NCI-H1930 (cell line): ENCODE measurements around the gene CLCA1.
"Not testable (repeated sequence)": the region's sequence is repeated elsewhere in the genome, so short reads cannot be mapped to it uniquely, and the experiment has no call there.

Experiments
- DNase-seq, 2 experiments: peaks; one replicate each; lab custom pipeline; 2025; lab: John Stamatoyannopoulos, UW

The CLCA1 gene

DNA sequence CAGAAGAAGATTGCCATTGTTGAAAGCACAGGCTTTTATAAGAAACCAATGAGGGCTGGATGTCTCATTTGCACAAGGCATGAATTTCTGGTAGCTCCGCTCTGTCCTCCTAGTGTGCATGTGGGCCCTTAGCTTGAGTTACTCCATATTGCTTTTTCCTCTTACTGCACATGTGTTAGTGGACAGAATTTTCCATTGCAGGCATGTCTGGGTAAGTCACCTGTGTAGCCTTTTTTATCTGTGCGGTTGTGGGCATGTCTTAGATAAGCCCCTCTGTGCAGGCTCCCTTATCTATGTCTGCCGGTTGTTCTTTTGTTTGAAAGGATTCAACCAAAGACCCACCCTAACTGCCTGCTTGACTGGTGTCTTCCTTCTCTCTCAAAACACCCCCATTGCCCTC, 7.2 kb upstream of the CLCA1 start:
- DNase-seq, result no peak

GRCh38 chr1:86464819-86465218, 3.9 kb upstream of the CLCA1 start:
- DNase-seq, result no peak

- DNase-seq, result no peak
Measured at GRCh38 chr1:86466109-86466844, 2.5 kb upstream of the CLCA1 start.

- no peak for DNase-seq
Measured at GRCh38 chr1:86466986-86467385, 1.7 kb upstream of the CLCA1 start.

GRCh38 chr1:86470859-86471258, 2.1 kb downstream of the CLCA1 start:
- no peak for DNase-seq

DNA sequence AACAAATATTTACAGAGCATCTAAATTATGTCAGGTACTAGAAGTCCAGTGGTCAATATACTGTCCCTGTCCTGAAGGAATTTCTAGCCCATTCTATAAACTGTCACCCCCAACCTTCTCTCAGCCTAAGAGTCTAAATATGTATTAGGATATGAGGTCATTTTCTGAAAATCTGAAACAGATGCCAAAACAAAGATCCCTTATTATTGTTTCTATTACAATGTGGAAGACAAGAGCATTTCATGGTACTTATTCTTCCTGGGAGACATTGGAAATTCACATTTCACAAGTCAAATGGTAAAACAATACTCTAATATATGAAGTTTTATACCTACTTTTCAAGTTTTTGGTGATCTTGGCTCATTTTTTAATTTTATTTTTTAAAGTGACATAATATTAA, 2.6 kb downstream of the CLCA1 start:
- no peak for DNase-seq

GRCh38 chr1:86472152-86472551, 3.4 kb downstream of the CLCA1 start:
- DNase-seq, result no peak

DNA sequence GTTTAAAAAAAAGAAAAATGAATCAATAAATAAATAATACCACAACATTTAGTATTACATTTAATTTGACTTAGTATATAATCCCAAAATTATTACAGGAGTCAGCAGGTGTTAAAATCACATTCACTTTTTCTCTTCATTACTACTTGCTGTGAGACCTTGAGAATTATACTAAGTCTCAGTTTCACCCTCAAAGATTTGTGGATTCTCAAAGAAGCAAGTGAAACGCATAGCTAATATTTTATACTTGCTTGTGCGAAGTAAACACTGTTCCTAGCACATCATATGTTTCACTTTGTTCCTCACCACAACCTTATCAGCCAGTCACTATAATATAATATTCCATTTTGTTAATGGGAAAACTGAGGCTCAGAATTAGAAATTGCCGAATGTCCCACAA, 4.0 kb downstream of the CLCA1 start:
- no peak for DNase-seq

DNA sequence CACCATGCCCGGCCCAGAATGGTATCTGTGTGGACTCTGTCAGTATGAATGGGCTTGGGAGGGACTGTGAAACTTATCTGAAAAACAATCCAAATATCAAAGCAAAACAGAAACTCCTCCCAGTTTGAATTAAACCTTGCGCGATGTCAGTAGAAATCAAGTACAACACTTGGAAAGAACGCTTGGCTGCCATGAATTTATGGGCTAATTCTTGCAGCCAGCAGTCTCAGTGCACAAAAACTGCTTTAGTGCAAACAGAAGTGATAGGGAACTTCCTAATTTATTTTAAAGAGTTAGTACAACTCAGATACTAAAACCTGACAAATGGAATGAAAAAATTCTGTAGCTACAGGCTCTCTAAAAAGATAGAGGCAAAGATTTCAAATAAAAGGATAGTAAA, 8.5 kb downstream of the CLCA1 start:
- no peak for DNase-seq

- DNase-seq, result no peak
Measured at GRCh38 chr1:86477682-86478081, 9.0 kb downstream of the CLCA1 start.

GRCh38 chr1:86478416-86479156, 9.9 kb downstream of the CLCA1 start:
- no peak for DNase-seq

DNA sequence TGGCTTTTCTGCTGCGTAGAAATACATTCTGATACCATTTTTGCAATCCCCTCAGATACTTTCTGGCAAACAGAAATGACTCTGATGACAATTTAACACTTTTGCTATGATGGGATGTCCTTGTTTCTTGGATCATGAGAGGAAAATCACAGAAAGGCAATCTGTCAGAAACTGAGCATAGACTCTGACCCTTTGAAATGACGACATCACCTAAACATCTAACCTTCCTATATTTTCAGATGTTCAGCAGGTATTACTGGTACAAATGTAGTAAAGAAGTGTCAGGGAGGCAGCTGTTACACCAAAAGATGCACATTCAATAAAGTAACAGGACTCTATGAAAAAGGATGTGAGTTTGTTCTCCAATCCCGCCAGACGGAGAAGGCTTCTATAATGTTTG, 13.2 kb downstream of the CLCA1 start:
- no peak for DNase-seq

DNA sequence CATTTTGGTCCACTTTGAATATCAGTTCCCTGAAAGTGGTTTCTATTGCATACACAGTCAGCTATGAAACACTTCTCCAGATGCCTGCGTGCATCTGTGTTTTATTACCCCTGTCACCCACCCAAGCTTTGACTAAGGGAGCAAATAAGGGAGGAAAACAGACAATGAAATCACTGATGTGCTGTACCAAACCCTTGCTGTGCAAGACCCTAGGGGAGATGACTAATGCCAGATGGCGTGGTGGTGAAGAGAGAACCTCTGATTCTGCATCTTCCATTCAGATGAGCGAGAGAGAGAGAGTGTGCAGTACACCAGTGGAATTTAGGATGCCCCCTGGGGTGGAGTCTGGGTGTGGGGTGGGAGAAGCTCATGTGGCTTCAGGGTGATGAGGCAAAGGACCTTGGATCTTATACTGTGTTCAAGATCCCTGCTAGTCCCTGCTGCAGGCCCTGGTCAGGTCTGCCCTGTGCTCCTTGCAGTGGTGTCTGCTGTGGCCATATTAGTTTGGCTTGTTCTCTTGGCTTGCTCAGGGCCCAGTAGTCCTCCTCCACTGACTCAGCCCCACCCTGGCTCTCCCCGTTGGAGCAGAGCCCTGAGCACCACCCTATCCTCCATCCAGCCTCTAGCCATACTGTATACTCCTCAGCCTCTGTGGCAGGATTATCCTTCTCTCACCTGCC, 18.5 kb downstream of the CLCA1 start:
- no peak for DNase-seq

GRCh38 chr1:86487811-86488141, 19.0 kb downstream of the CLCA1 start:
- no peak for DNase-seq

GRCh38 chr1:86489242-86489878, 20.6 kb downstream of the CLCA1 start:
- DNase-seq, result no peak

DNA sequence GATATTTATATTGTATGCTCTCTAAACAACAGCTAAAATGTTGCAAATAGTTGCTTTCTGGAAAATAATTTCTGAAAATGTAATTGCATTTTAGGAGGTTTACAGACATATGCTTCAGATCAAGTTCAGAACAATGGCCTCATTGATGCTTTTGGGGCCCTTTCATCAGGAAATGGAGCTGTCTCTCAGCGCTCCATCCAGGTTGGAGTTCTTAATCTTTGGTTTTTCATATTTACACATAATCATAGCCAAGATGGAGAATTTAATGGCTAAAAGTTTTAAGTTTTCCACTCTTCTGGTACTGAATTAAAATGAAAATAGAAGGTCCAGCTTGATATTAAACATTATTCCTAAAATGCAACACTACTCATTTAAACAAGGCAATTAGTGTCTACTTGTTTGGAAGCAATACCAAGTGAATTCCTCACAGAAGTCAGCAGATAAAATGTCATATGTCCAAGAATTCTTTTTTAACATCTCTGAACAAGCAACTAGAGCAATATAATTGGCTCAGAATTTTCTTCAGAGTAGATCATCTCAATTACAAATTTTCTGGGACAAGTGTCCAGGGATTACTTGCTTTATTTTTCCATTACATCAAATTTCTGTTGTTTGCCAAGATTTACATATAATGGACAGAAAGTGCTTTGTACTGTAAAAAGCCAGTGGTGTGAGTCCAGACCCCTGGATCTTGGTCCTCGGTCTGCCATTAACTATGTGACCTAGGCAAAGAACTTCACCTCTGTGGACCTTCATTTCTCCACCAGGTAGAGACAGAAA, 22.6 kb downstream of the CLCA1 start:
- DNase-seq, result no peak

DNA sequence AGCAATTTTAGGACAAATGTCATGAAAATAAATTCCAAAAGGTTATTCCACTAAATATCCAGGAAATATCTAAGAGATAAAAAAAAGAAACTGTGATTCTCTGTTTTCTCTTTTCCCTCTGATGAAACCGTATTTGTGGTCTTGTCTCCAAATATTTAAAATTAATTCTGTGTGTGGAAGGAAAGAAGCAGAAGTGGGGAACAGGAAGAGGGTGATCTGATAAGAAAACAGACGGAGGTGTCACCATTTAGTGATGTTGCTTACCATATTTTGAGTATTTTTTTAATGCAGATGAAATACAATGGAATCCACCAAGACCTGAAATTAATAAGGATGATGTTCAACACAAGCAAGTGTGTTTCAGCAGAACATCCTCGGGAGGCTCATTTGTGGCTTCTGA, 29.6 kb downstream of the CLCA1 start:
- no peak for DNase-seq

GRCh38 chr1:86499987-86500593, 31.4 kb downstream of the CLCA1 start:
- peak; percentile 23 to 38 for DNase-seq

- no peak for DNase-seq
Measured at GRCh38 chr1:86500714-86501113, 32.0 kb downstream of the CLCA1 start.

GRCh38 chr1:86502125-86502646, 33.5 kb downstream of the CLCA1 start:
- not testable (repeated sequence) for DNase-seq

DNA sequence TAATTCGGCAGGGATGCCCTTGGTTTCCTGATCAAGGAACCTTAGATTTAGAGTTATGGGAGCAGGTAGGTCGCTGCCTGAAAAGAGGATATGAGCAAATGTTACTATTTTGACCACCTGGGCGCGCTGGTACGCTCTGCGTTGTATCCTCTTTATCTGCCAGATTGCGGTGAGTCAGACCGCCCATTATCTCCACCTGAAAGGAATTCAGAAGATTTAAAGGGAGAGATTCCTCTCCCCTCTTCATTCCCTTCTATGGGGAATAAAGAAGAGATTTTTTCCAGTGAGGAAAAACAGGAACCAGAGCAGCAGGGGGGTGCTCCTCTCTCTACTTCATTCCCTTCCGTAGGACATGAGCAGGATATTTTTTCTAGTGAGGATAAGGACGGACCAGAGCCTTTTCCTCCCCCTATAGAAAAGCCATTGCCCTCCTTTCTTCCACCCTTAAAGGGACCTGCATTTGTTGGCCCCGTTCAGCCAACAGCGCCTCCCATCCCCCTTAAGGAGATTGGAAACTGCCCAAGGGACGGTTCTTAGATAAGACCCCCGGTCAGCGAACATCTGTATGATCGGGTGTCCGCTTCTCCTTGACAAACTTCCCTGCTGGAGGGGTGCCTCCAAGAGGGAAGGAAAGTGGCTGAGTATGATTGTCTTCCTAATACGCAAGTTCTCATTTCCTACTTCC, 34.1 kb downstream of the CLCA1 start:
- DNase-seq, result no peak
